Activated effector memory CD4-positive, alpha-beta T cell treated with anti-CD3 and anti-CD28 coated beads, Interleukin-2, amount 50 U/mL, for 16 hours (primary cell): Measurements from ENCODE around the gene SKIDA1.
"Not testable (repeated sequence)": the region's sequence is repeated elsewhere in the genome, so short reads cannot be mapped to it uniquely, and the experiment has no call there.

Experiments
- DNase-seq: peaks from one replicate; pipeline ENCODE4 v3.0.0-alpha.2; 2020

SKIDA1 gene

GRCh38 chr10:21525367-21526187 lies at the start of gene SKIDA1:
TSS of gene SKIDA1 (minus strand) at chr10:21525682. CDS start at chr10:21517822, 7,860 bp downstream.
- DNase-seq = peak; percentile 87

GRCh38 chr10:21574514-21574913 lies 49.0 kb upstream of the SKIDA1 start:
- DNase-seq = not testable (repeated sequence)

- no peak for DNase-seq
These were observed 47.1 kb upstream of the SKIDA1 start for GRCh38 chr10:21572578-21572977.

- DNase-seq = no peak
These were observed 45.5 kb upstream of the SKIDA1 start for GRCh38 chr10:21570761-21571521.

- not testable (repeated sequence) for DNase-seq
These were observed 33.5 kb upstream of the SKIDA1 start for GRCh38 chr10:21558984-21559383.

GRCh38 chr10:21556527-21556926 lies 31.0 kb upstream of the SKIDA1 start:
- no peak for DNase-seq

- DNase-seq = no peak
These were observed 27.2 kb upstream of the SKIDA1 start for GRCh38 chr10:21552638-21553037.

- no peak for DNase-seq
These were observed 21.8 kb upstream of the SKIDA1 start for GRCh38 chr10:21547246-21547645.

- not testable (repeated sequence) for DNase-seq
These were observed 15.2 kb upstream of the SKIDA1 start for GRCh38 chr10:21540701-21541100.

- DNase-seq = no peak
These were observed 11.4 kb upstream of the SKIDA1 start for GRCh38 chr10:21536874-21537273.

- DNase-seq = not testable (repeated sequence)
These were observed 10.5 kb upstream of the SKIDA1 start for GRCh38 chr10:21535976-21536375.

- DNase-seq = no peak
These were observed 10.0 kb upstream of the SKIDA1 start for GRCh38 chr10:21535494-21535965.

GRCh38 chr10:21534604-21535493 lies 9.4 kb upstream of the SKIDA1 start:
- peak; percentile 83 for DNase-seq

GRCh38 chr10:21534280-21534586 lies 8.8 kb upstream of the SKIDA1 start:
- no peak for DNase-seq

GRCh38 chr10:21533467-21534279 lies 8.2 kb upstream of the SKIDA1 start, which contains the start of gene MLLT10:
TSS of gene MLLT10 (plus strand) at chr10:21534232. CDS start at chr10:21534645, 413 bp downstream.
- DNase-seq = peak; percentile 96

GRCh38 chr10:21532694-21533466 lies 7.4 kb upstream of the SKIDA1 start:
- DNase-seq = no peak

- DNase-seq = no peak
These were observed 5.7 kb upstream of the SKIDA1 start for GRCh38 chr10:21531164-21531563.

- DNase-seq = no peak
These were observed 5.2 kb upstream of the SKIDA1 start for GRCh38 chr10:21530641-21531040.

- no peak for DNase-seq
These were observed 4.7 kb upstream of the SKIDA1 start for GRCh38 chr10:21530168-21530567.

GRCh38 chr10:21529032-21529910 lies 3.8 kb upstream of the SKIDA1 start:
- no peak for DNase-seq
